HG03342 (cell line): ENCODE measurements around the gene ATG16L2.
"Not testable (repeated sequence)": the region's sequence is repeated elsewhere in the genome, so short reads cannot be mapped to it uniquely, and the experiment has no call there.

Source experiments
- ATAC-seq: cut with Tn5 transposase; IDR thresholded peaks from one replicate; pipeline ENCODE4 v1.9.1; 2021; ENCODE audit warnings: mild to moderate bottlenecking, moderate library complexity; ENCODE audit not compliant: unreplicated experiment

ATG16L2 gene

DNA sequence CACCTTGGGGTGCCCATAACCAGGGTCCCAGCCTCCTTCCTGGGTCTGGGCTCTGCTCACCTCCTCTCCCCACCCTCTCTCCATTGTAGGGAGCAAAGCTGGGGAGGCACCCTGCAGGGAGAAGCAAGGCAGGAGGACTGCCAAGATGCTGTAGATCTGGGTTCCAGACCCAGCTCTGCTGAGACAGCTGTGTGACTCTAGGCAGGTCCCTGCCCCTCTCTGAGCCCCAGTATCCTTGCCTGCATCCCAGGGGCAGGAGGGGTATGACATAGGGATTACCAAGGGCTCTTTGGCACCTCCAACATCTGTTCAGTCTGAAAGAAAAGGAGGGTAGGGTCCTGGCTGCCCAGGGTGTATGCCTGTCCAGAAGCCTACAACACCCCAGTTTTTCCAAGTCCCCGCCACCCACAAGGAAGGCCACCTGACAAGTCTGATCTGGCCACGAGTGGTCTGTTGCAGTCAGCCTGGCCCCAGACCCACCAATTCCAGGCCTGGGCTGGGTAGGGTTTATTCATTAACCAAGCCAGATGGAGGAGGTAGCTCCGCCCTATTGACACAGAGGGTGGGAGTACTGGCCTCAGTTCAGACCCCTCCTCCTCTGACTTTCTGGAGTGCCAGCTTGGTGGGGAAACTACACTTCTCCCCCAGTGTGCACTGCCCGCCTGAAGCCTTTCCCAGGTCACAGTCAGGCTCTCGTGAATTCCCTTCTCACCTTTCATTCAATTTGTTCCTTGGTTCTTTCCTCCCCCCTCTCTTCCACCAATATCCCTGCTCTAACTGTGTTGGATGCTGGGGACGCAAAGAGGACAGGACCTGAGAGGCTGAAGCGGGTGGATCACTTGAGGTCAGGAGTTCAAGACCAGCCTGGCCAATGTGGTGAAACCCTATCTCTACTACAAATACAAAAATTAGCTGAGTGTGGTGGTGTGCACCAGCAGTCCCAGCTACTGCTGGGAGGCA, 35.4 kb upstream of the ATG16L2 start:
- ATAC-seq: no peak

DNA sequence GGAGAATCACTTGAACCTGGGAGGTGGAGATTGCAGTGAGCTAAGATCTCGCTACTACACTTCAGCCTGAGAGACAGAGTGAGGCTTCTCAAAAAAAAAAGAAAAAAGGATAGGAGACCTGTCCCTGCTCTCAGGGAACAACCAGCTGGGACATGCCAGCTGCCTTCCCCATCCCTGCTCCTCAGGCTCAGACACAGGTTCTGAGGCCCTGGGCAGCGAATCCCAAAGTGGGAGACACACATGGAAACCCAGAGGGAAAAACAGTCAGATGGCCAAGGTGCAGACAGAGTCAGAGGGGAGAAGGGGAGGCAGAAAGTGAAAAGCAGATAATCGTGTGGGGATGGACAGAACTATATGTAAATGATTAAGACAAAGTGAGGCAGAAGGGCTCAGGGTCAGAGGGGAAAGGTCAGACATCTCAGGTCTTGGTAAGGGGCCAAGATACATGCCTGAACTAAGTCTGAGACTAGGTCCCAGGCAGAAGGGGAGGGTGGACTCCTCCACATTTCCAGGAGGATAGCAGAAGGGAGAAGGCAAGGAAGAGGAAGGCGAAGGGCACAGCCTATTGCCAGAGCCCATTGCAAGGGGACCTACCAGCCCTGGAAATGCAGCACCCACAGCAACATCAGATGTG, 34.6 kb upstream of the ATG16L2 start:
- ATAC-seq: no peak

GRCh38 chr11:72780296-72781062, 33.7 kb upstream of the ATG16L2 start:
- no peak for ATAC-seq

DNA sequence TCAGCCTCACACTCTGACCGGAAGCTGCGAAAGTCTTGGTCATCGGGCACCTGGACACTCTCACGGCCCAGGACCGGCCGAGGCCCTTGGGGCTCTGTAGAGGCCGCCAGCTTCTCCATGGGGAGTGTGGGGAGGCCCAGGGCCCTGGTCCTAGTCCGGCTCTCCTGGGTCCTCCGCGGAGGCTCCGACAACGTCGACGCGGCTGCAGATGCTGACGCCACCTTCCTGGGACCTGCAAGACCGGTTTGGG, 33.2 kb upstream of the ATG16L2 start:
- ATAC-seq: no peak

GRCh38 chr11:72781313-72782080, 32.7 kb upstream of the ATG16L2 start:
- ATAC-seq: no peak

- ATAC-seq: no peak
Observed at GRCh38 chr11:72782081-72782920, 31.9 kb upstream of the ATG16L2 start.

DNA sequence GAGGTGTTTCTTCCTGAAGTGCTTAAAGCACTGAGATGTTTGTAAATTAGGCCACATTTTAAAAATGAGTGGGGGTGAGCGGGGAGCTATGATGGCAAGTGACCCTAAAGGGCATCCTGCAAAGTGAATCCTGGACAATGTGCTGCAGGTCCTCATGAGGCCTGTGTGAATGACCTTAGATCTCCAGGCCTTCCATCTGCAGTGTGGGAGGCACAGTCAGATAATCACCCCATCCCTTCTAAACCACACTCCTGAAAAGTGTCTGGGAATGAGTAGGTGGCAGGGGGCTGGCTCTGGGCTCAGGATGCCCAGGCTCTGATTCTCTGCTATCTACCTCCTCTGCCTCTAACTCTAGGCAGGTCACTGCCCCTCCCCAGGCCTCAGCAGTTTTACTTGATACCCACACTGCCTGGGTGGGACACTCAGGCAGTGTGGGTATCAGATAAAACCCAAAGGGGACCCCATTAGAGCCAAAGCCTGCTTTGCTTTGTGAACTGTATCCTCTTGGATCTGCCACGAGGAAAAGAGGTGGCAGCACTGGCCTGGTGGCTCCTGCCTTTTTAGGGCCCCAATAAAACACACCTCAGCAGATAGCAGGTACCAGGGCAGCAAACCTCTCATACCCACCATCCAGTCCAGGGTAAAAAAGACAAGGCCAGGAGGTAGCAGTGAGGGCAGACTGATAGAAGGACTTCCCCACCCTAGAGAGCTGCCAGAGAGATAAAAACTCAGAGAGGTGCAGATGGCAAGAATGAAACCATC, 30.9 kb upstream of the ATG16L2 start:
- no peak for ATAC-seq

DNA sequence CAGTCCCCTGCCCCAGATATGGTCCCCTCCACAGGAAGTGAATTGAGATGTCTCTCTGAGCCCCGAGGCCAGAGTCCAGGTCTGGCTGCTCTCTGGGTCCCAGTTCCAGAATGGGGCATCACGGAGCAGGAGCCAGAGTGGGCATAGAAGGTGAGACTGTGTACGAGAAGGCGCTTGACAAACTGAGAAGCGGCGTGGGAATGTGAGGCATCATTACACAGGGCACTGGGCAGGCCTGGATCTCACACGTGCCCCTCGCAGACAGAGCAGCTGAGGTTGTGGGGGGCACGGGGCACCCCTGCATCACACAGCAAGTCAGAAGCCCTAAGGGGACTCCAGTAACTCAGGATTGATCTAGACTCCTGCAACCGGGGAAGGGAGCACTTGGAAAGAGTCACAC, 29.5 kb upstream of the ATG16L2 start:
- no peak for ATAC-seq

DNA sequence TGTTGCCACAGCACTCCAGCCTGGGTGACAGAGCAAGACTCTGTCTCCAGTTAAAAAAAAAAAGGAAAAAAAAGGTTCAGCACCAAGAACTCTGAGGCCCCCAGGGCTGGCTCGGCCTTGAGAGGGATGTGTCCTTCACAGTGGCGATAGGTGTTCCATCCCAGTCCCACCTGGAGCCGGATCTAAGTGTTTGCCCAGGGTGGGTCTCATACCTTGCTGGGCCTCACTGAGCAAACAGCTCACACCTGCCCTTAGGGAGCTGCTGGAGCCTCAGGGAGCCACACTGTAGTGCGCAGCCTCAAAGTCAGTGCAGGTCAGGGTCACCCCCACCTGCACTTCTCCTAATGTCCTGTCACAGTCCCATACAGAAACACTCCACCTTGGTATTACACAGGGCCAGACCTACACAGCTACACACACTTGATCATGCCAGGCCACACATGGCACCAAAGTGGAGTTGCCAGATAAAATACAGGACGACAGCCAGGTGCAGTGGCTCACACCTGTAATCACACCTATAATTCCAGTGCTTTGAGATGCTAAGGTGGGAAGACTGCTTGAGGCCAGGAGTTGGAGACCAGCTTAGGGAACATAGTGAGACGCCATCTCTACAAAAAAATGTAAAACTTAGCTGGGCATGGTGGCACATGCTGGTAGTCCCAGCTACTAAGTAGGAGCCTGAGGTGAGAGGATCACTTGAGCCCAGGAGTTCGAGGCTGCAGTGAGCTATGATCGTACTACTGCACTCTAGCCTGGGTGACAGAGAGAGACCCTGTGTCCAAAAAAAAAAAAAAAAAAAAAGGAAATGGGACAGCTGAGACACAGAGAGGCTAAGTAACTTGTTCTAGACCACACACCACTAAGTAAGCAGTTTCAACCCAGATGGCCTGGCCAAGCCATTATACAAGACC, 27.7 kb upstream of the ATG16L2 start:
- ATAC-seq: peak; percentile 13

DNA sequence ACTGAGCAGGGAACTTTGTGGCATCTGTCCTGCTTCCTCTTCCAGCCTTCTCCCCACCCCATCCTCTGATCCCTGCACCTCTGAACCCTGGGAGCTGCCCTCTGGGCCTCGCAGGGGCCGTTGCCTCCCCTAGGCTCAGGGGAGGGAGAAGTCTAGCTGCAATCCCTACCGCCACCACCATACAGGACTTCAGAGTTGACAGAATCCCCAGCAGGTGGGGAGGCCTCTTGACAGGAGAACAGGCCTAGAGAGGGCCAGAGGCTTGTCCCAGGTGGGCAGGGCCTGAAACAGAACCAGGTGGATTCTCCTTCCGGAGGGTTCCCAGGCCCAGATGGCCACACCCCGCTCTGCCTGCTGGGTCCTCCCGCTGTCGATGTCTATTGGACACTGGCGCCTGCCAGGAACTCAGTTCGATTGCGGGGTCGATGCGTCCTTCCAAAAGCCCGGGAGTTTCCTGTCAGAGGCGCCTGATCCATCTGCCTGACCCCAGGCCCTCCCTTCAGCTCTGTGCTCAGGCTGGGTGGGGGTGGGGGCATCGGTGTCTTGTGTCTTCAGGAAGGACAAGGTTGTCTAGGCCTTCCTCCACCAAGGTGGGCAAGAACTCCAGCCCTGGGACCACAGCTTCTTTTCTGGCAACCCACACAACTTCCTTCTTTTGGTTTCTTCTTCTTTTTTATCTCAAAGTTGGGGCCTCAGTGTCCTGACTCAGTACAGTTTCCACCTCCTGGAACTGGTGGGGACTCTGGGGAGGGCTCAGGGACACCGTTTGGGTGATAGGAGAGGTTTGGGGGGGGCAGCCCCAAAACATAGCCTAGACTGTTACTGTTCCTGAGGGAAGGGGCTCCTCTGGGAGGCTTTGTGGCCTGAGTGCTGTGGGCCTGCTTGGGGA, 26.8 kb upstream of the ATG16L2 start:
- ATAC-seq: peak; percentile 81

DNA sequence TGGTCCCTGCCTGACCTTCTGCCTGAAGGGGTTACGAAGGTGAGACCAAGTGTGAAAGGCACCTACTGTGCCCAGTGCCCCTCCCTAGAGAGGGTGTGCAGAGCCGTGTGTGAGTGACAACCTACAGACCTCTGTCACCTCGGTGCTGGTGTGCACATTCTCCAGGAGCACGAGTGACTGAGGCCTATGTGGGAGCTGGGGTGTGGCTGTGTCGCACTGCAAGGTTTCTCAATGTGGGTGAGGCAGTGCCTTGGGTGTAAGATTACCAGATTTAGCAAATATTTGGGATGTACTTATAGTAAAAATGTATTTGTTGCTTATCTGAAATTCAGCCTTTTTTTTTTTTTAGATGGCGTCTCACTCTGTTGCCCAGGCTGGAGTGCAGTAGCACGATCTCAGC, 26.0 kb upstream of the ATG16L2 start:
- no peak for ATAC-seq

GRCh38 chr11:72789493-72790131, 24.6 kb upstream of the ATG16L2 start:
- no peak for ATAC-seq

- not testable (repeated sequence) for ATAC-seq
Observed at GRCh38 chr11:72791228-72791627, 23.0 kb upstream of the ATG16L2 start.

- ATAC-seq: no peak
Observed at GRCh38 chr11:72792437-72793021, 21.7 kb upstream of the ATG16L2 start.

GRCh38 chr11:72793076-72793424, 21.2 kb upstream of the ATG16L2 start:
- no peak for ATAC-seq
